HK-2 (cell line): Measurements from ENCODE around the gene PSMC4.

Experiments
- DNase-seq: peaks from one replicate; pipeline ENCODE4 v3.0.0-alpha.2; 2018; ENCODE audit not compliant: unreplicated experiment

The PSMC4 gene

DNA sequence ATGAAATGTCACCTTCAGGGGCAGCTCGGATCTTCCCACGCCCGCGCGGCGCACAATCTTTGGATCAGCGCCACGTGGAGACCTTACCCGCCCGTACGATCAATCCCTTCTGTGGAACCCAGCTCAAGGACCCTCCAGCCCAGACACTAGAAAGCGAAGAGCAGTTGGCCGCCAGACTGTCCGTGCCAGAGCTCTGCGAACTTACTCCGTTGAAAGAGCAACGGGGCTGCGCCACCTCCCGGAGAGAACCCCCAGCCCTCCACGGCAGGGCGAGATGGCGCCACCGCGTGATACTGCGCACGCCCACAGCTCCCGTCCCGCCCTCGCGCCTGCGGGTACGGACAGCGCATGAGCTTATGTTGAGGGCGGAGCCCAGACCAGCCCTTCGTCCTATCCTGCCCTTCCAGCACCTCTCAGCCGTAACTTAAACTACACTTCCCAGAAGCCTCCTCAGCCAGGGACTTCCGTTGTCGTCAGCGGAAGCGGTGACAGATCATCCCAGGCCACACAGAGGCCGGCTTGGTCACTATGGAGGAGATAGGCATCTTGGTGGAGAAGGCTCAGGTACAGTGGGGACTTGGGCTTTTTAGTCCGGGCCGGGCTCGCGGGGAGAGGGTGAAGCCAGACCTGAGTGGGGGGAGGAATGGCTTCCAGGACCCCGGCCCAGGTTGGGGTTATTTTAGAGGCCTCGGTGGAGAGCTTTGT is at the start of gene PSMC4:
Gene PSMC4 (plus strand): TSS at position 491 of the 705 bp plus-strand sequence. CDS start 38 bp downstream, at position 529.
- peak; percentile 98 for DNase-seq

DNA sequence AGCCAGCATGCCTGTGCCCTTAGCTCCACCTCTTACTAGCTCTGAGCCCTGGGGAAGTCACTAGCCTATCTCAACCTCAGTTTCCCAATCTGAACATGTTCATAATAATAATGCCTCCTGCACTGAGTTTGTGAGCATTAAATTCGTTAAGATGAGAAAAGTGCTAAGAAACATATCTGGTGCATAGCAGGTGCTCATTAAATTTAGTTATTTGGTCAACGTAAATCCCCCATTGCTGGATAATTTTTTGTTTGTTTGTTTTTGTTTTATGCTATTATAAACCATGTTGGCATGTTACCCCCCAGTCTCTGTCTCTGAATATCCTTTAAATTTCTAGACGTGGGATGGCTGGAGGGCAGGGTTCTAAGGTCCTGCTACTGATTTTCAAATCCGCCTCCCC is 47.1 kb upstream of the PSMC4 start:
- DNase-seq, result no peak

DNA sequence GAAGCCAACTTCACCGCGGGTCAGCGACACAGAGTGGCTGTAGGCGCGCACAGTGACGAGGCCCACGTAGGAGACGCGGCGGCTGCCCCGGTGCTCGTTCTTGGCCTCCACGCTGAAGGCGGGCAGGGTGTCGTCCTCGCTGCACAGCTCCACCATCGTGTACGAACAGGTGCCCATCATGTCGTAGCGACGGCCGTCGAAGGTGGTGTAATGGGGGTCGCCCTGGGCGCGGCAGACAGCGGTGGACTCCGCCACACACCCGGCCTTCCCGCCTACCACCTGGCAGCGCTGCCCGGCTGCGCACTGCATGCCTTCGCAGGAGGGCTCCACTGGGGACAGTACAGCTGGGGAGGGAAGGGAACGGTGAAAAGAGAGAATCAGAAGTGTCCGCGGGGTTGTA is 46.6 kb upstream of the PSMC4 start:
- no peak for DNase-seq

DNA sequence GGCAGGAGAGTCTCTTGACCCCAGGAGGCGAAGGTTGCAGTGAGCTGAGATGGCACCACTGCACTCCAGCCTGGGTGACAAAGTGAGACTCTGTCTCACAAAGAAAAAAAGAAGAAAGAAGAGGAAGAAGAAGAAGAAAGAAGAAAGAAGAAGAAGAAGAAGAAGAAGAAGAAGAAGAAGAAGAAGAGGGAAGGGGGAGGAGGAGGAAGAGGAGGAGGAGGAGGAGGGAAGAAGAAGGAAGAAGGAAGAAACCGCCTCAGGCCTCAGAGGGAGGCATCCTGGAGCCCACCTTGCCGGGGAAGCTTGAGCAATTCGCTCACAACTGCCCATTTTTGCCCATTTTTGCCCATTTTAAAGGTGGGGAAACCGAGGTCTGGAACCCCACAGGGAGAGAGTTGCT is 46.0 kb upstream of the PSMC4 start:
- no peak for DNase-seq

DNA sequence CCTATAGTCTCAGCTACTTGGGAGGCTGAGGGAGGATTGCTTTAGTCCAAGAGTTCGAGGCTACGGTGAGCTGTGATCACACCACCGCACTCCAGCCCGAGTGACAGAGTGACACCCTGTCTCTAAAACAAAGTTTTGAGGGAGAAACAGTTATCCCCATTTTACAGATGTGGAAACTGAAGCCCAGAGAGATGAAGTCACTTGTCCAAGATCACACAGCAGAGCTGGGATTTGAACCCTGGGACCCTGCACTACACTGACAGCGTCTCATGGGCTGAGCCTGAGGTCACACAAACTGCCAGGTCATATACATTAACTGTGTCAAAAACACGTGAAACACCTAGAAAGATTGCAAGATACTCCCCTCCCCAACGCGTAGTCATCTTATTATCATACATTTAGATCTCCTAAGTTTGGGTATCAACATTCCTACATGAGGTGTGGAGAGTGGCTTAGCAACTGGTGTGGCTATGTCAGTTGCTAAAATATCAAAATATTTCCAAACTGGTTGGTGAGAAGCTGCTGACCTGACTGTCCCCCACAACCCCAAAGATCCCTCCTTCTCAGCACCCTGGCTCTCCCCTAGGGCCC is 44.7 kb upstream of the PSMC4 start:
- DNase-seq, result no peak

DNA sequence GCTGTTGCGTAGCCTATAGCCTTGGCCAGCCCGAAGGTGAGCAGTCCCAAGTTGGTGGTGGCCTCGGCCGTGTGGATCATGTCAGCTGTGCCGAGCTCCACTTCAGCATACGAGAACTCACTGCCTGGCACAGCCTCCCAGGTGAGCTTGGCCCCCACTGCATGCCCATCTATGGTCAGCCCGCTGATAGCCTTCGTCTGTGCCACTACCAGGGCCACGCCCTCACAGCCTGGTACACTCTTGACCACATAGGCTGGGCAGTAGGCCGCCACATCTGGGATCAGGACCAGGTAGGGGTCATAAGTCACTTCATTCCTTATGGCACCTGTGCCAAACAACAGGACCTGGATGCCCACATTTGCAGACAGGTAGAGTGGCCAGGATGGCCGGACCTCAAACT is 43.9 kb upstream of the PSMC4 start:
- DNase-seq, result no peak

DNA sequence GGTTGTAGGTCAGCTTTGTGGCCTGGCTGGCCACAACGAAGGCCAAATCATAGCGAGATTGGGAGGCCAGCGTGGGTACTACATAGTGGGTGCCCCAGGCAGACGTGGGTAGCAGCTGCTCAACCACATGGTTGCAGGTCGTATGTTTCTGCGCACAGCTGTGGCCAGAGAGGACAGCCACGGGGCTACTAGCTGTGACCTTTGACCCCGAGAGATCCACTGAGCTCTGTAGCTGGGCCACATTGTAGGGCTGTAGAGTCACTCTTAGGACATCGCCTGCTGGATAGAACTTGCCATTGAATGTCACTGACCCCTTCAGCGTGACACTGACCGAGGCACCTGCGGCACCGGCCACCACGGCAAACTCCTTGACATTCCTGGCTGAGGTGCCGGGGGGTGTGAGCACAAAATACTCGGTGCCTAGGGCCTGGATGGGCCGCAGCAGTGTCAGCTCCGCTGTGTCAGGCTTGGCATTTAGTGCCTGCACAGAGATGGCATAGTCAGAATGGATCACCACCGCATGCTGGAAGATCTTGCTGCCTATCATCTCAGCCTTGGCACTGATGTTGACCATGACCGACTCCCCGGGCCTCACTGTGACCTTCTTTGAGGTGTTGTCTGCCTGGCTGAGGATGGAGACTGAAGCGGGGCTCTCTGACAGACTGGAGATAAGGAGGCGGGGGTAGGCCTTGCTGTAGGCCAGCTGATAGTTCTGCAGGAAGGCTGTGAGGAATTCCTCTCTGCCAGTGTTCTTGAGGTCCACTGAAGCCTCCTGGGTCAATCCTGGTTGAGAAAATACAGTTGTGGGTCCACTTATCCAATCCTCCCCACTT is 43.2 kb upstream of the PSMC4 start:
- DNase-seq, result no peak

DNA sequence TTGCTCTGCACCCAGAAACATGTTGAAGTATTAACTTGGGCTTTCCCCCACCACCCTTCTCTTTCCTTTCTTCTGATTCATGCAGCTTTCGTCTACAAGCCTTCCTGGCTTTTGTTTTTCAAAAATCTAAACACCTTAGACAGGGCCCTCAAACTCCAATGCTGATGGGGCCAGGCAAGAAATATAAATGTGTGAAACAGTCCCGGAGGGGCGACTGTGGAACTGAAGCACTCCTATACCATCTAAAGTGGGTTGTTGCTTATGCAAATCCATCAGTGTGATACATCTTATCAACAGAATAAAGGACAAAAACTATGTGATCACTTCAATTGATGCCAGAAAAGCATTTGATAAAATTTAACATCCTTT is 42.6 kb upstream of the PSMC4 start:
- no peak for DNase-seq

- DNase-seq, result no peak
Observed at GRCh38 chr19:39929750-39930149, 41.2 kb upstream of the PSMC4 start.

DNA sequence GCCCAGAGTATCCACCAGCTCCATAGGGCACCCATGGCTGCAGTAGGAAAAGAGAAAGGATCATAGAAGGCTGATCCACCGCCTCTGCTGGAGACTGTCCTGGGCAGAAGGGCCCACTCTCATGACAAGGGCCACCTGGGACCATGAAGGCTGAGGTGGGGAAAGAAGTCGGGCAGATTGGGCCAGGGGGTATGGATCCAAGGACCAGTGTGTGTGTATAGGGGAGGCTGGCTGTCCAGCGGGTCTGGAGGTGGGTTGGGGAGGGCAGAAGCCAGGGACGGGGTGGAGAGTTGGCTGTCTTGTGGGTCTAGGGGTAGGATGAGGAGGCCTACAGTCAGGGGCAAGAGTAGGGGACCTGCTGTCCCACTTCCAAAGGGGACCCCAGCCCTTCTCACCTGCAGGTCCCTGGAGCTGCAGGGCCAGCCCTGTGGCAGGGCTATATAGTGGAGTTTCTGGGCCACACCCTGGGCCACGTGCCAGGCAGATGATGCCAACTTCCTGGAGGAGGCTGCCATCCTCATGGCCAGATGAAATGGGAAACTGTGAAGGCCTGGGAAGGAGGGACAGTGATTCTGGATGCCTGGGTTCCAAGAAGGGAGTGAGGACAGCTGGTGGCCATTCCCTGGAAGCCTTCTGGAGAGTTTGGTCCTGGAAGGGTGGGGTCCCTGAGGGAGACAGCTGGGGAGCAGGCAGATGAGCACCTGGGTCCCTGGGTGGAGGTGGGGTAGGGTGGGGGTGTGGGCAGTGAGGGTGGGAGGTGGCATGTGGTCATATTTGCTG is 36.2 kb upstream of the PSMC4 start, which contains the start of gene FCGBP:
Gene FCGBP (minus strand): TSS at position 51 of the 780 bp plus-strand sequence.
- no peak for DNase-seq

DNA sequence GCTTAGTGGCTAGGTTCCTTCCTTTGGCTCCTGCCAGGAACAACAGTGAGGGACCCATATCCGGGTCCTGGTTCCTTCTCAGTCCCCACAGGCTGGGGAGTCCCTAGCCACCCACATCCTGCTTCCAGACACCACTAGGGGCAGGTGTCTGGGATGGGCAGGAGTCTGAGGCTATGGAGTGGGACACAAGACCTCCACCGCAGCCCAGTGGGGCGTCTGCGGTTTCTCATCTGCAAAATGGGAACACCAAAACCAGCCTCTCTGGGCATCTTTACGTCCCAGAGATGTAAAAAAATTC is 35.7 kb upstream of the PSMC4 start:
- DNase-seq, result no peak

- no peak for DNase-seq
Observed at GRCh38 chr19:39936020-39936419, 34.9 kb upstream of the PSMC4 start.

DNA sequence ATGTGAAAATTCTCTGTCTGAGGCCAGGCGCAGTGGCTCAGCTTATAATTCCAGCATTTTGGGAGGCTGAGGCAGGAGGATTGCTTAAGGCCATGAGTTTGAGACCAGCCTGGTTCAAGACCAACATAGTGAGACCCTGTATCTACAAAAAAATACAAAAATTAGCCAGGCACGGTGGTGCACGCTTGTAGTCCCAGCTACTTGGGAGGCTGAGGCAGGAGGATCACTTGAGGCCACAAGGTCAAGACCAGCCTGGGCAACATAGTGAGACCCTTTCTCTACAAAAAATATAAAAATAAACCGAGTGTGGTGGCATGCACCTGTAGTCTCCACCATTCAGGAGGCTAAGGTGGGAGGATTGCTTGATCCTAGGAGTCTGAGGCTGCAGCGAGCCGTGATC is 34.3 kb upstream of the PSMC4 start:
- DNase-seq, result no peak

DNA sequence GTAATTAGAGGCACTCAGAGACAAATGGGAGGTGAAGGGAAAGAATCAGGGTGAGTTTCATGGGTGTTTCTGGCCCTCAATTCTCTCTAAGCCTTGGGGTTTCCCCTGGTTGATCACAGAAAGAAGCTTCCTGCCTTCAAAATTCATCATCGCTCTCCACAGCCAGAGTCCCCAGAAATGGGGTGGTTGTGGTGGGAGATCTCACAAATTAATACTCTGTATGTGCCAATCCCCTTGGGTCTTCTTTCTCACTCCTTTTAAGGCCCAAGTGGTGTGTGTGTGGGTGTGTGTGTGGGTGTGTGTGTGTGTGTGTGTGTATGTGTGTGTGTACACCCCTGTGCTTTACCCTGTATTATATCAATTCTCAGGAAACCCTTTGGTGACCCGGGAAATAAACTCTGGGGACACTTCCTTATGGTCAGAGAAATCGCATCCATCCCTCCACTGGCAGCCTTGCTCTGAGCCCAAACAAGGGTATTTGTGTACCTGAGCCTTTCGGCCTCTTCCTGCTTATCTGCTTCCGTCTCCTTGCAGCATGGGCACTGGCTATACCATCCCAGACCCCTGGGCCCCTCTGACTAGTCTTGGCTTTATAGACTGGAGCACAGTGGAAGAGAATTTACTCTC is 33.8 kb upstream of the PSMC4 start:
- DNase-seq, result no peak

- DNase-seq, result no peak
Observed at GRCh38 chr19:39937787-39938186, 33.2 kb upstream of the PSMC4 start.

- DNase-seq, result no peak
Observed at GRCh38 chr19:39939556-39939955, 31.4 kb upstream of the PSMC4 start.

DNA sequence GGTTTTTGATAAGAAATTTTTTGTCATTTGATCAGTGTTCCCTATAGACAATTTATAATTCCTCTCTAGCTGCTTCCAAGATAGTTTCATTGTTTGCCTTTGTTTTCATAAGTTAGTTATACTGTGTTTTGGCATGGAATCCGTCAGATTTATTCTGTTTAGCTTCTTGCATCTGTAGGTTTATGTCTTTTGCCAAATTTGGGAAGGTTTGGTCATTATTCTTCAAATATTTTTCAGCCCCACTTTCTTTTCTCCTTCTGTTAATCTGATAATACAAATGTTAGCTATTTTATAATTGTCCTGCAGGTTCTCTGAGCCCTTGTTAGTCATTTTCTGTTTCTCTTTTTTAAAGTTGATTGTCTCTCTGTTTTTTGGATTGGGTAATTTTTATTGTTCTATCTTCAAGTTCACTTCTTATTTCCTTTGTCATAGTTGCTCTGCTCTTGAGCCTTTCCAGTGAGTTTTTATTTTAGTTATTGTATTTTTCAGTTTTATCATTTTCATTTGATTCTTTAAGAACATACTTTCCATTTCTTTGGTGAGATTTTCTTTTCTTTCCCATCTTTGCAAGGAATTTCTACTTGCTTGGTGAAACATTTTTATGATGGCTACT is 30.6 kb upstream of the PSMC4 start:
- DNase-seq, result no peak

- no peak for DNase-seq
Observed at GRCh38 chr19:39941151-39941550, 29.8 kb upstream of the PSMC4 start.

- peak; percentile 28 for DNase-seq
Observed at GRCh38 chr19:39941615-39942365, 29.2 kb upstream of the PSMC4 start.

- DNase-seq, result no peak
Observed at GRCh38 chr19:39942366-39942730, 28.6 kb upstream of the PSMC4 start.

GRCh38 chr19:39943586-39943985 is 27.4 kb upstream of the PSMC4 start:
- DNase-seq, result no peak
